ENCODE measurements around the gene CXCL3. TPM values are rescaled to one million over a fixed set of nuclear protein-coding genes. Genes with fewer than 3 reads are reported as not detected.

CXCL3 gene
- total and polyA plus RNA-seq, 9 of the 15 experiments (the other 6 are each of a cell fraction or from before 2014, with no cell fraction given), result 2.3 to 8.9 (median 6.1) TPM

GRCh38 chr4:74044677-74045076 lies 6.2 kb upstream of the CXCL3 start:
- no TSS peak for BruUV-seq (replicated peaks)
- Histone ChIP-seq H3K9me3 (replicated peaks; ENCODE audit: control insufficient read depth, insufficient read depth, low read depth, low read length) (peaks cover 3% of the 10 kb centered on the region; the same call in 1 of the 2 replicates), H3K4me1 (replicated peaks in 1 of 2; ENCODE audit: control insufficient read depth in 2 of 2, insufficient read depth in 2 of 2, low read length in 2 of 2) (peaks cover 0 to 7% of the 10 kb centered on the region in 2 experiments; a peak in 2 of 5 replicates), H3K27me3 (ENCODE audit: control insufficient read depth in 2 of 2, insufficient read depth in 2 of 2, low read length in 2 of 2) (no peaks in the 10 kb centered on the region), H3K27ac (ENCODE audit: extremely low read depth, low read depth, low read length) (no peak overlapping the region), H3K4me2 (ENCODE audit: insufficient read depth, low read length) (no peak overlapping the region), H3K9ac (ENCODE audit: insufficient read depth in 1 of 2, low read depth in 2 of 2, low read length in 2 of 2) (no peak overlapping the region), H4K20me1 (replicated peaks; ENCODE audit: control insufficient read depth, insufficient read depth, low read length) (no peaks in the 10 kb centered on the region), H3K4me3 (no peak overlapping the region), H3K79me2 (ENCODE audit: control insufficient read depth, insufficient read depth, low read length) (no peaks in the 10 kb centered on the region), H3K36me3 (ENCODE audit: control insufficient read depth, insufficient read depth, low read length) (no peaks in the 10 kb centered on the region; the same call in 2 of the 3 replicates), H2AFZ (ENCODE audit: low read depth, low read length) (no peak overlapping the region; the same call in 1 of the 2 replicates), H3K9me1 (ENCODE audit: control insufficient read depth, insufficient read depth, low read length) (no peaks in the 10 kb centered on the region)
- no peak for ATAC-seq
- CTCF ChIA-PET (ENCODE audit: low intra/inter-chr PET ratio), result no interaction called here
- in situ Hi-C loops (cut with MboI) (no loop called here), intact Hi-C loops (cut with micrococcal nuclease) (no loop called here)
- 80% methylated on average over 3 of the region's 3 CpGs for WGBS (ENCODE audit: insufficient coverage, low coverage, missing lambda C conversion rate)
- POLR2A ChIA-PET, result interaction anchor here (0.9 to 1.9 kb wide), 3 partner anchors 10 to 46 kb away, joined by 3 to 4 read pairs (median 3); no protein-coding TSS in a partner anchor
- DNase-seq (ENCODE audit: extremely low read depth in 1 of 4, low spot score in 3 of 4), result no peak
- no peak for FAIRE-seq
- TF ChIP-seq ZNF444 (CRISPR knock-in tag; IDR thresholded peaks at IDR 0.05) (no peak), ZBTB1 (CRISPR knock-in tag; IDR thresholded peaks at IDR 0.05; ENCODE audit: borderline replicate concordance, low read depth) (no peak), FOSL1 (tag; conservative IDR thresholded peaks at IDR 0.05) (no peak), TCFL5 (CRISPR knock-in tag; conservative IDR thresholded peaks at IDR 0.05) (no peak), ATF4 (CRISPR knock-in tag; IDR thresholded peaks at IDR 0.05) (no peak), ETV1 (tag; conservative IDR thresholded peaks at IDR 0.05; ENCODE audit: low read depth) (no peak), NCOA4 (IDR thresholded peaks at IDR 0.05; ENCODE audit: partially characterized antibody) (no peak), TAF1 (IDR thresholded peaks at IDR 0.05; ENCODE audit: control insufficient read depth, extremely low read depth, insufficient read depth, low read length, severe bottlenecking) (no peak), ZNF764 (CRISPR knock-in tag; IDR thresholded peaks at IDR 0.05; ENCODE audit: low read depth) (no peak), RBFOX2 (IDR thresholded peaks at IDR 0.05; ENCODE audit: low read depth, low read length) (no peak), MXI1 (IDR thresholded peaks at IDR 0.05; ENCODE audit: low read depth, low read length) (no peak), ZNF280B (CRISPR knock-in tag; IDR thresholded peaks at IDR 0.05) (no peak), NR1H2 (CRISPR knock-in tag; IDR thresholded peaks at IDR 0.05) (no peak), SREBF1 (IDR thresholded peaks at IDR 0.05; ENCODE audit: borderline replicate concordance, low read depth, low read length) (no peak)
- TF ChIP-seq, protein P1, sequence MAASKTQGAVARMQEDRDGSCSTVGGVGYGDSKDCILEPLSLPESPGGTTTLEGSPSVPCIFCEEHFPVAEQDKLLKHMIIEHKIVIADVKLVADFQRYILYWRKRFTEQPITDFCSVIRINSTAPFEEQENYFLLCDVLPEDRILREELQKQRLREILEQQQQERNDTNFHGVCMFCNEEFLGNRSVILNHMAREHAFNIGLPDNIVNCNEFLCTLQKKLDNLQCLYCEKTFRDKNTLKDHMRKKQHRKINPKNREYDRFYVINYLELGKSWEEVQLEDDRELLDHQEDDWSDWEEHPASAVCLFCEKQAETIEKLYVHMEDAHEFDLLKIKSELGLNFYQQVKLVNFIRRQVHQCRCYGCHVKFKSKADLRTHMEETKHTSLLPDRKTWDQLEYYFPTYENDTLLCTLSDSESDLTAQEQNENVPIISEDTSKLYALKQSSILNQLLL (CRISPR knock-in tag; IDR thresholded peaks at IDR 0.05; ENCODE audit: borderline replicate concordance), result no peak
- TF ChIP-seq, protein P2, sequence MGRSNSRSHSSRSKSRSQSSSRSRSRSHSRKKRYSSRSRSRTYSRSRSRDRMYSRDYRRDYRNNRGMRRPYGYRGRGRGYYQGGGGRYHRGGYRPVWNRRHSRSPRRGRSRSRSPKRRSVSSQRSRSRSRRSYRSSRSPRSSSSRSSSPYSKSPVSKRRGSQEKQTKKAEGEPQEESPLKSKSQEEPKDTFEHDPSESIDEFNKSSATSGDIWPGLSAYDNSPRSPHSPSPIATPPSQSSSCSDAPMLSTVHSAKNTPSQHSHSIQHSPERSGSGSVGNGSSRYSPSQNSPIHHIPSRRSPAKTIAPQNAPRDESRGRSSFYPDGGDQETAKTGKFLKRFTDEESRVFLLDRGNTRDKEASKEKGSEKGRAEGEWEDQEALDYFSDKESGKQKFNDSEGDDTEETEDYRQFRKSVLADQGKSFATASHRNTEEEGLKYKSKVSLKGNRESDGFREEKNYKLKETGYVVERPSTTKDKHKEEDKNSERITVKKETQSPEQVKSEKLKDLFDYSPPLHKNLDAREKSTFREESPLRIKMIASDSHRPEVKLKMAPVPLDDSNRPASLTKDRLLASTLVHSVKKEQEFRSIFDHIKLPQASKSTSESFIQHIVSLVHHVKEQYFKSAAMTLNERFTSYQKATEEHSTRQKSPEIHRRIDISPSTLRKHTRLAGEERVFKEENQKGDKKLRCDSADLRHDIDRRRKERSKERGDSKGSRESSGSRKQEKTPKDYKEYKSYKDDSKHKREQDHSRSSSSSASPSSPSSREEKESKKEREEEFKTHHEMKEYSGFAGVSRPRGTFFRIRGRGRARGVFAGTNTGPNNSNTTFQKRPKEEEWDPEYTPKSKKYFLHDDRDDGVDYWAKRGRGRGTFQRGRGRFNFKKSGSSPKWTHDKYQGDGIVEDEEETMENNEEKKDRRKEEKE (IDR thresholded peaks at IDR 0.05; ENCODE audit: borderline replicate concordance in 1 of 2, control insufficient read depth in 1 of 2, low read depth in 2 of 2, low read length in 1 of 2), result no peak

Data from K562 (cell line).